GM13976 (cell line): ENCODE measurements around the gene DYNLT2.

Experiments
- DNase-seq: peaks from one replicate; pipeline ENCODE4 v3.0.0; 2012; ENCODE audit warnings: low spot score
- in situ Hi-C: fragments of 300-500 bp; cut with MboI; formaldehyde crosslinking; loops from one replicate; pipeline ENCODE4 v1.12.0; 2022; ENCODE audit warnings: low sequenced_read_pairs, mixed read lengths, inconsistent platforms; ENCODE audit not compliant: unreplicated experiment
- TF ChIP-seq, protein P1 (sequence below): IDR thresholded peaks from 2 replicates; pipeline ENCODE4 v1.5.1; 2012; ENCODE audit warnings: borderline replicate concordance, mild to moderate bottlenecking; ENCODE audit not compliant: insufficient read depth; ENCODE audit errors: extremely low read depth, missing control alignments, control extremely low read depth

DYNLT2 gene

DNA sequence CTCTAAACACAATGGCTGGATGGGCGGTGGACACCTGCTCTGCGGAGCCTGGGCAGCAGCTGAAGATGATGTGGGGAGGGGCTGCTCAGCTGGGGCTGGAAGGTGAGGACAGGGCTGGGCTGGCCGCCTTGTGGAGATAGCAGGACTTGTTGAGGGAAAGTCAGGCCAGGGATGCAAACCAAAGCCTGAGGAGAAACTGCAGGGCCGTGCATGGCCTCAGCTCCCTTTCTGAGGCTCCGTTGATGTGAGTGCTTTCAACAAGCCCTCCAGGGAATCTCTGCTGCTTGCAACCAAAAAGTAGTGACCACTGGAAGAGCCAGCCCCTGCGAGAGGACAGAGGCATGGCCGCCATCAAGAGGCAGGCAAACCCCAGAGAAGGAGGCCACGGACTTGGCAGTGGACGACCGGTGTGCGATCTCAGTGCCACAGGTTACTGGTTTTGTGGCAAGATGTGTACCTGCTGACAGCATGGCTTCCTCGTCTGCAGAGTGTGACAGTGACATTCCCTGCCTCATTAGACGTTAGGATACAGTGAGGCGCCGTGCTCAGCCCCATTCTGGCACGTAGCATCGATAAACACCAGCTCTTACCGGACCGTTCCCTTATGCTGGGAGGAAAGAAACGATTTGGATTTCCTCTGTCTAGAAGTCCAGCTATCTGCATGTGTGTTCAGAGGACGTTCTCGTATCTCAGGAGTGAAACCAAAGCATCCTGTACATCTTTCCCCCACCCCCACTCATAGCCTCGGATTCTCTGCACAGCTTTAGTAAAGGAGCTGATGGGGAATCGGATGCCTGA is 38.0 kb upstream of the DYNLT2 start:
- TF ChIP-seq, protein P1, sequence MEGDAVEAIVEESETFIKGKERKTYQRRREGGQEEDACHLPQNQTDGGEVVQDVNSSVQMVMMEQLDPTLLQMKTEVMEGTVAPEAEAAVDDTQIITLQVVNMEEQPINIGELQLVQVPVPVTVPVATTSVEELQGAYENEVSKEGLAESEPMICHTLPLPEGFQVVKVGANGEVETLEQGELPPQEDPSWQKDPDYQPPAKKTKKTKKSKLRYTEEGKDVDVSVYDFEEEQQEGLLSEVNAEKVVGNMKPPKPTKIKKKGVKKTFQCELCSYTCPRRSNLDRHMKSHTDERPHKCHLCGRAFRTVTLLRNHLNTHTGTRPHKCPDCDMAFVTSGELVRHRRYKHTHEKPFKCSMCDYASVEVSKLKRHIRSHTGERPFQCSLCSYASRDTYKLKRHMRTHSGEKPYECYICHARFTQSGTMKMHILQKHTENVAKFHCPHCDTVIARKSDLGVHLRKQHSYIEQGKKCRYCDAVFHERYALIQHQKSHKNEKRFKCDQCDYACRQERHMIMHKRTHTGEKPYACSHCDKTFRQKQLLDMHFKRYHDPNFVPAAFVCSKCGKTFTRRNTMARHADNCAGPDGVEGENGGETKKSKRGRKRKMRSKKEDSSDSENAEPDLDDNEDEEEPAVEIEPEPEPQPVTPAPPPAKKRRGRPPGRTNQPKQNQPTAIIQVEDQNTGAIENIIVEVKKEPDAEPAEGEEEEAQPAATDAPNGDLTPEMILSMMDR = no peak
- in situ Hi-C loops = no loop called here
- DNase-seq = no peak

DNA sequence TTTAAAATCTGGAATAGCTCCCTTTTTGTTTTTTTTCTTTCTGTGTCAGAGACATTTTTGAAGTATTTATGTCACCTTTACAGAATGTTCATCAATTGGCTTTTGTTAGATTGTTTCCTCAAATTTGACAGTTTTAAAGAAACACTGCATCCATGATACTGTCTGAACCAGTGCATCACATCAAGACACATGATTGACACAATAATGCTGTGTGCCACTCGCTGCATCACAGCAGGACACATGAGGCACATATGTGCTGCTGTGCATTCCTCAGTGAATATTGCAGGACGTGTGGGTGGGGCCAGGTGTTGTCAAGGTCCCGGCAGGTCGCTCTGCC is 37.4 kb upstream of the DYNLT2 start:
- no peak for DNase-seq
- in situ Hi-C loops = no loop called here
- TF ChIP-seq, protein P1 = no peak

DNA sequence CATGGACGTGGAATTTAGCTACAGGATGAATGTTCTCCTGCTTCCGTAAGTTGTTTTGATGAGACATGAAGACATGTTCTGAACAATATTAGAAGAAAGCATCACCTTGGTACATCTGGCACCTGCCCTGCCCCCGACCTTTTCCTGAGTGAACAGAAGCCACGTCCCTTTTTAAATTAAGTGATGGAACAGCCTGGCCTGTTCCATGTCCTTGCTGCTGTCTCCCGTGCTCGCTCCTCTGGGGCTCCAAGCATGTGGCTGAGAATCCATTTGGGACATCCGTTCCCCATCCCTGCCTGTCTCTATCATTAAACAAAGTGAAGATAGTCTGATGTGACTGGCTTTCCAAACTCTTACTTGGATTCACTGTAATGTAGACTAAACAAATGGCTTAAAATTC is 36.4 kb upstream of the DYNLT2 start:
- in situ Hi-C loops = no loop called here
- TF ChIP-seq, protein P1 = no peak
- DNase-seq = no peak

DNA sequence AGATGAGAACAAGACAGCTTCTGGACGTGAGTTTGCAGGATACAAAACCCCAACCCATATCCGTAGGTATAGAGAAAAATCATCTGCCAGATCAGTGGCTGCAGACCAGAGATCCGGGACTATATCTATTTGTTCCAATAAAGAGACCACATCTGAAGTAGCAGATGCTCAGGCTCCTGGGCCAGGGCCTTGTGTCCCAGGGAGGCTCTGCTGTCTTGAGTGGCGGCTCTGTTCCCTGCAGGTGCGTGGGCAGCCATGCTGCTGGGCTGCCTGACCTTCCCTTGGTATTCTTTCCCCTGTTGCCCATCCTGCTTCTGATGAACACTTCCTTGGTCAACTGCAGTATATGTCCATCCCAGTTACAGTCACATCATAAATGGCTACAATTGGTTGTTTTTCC is 35.0 kb upstream of the DYNLT2 start:
- TF ChIP-seq, protein P1 = no peak
- in situ Hi-C loops = no loop called here
- no peak for DNase-seq

DNA sequence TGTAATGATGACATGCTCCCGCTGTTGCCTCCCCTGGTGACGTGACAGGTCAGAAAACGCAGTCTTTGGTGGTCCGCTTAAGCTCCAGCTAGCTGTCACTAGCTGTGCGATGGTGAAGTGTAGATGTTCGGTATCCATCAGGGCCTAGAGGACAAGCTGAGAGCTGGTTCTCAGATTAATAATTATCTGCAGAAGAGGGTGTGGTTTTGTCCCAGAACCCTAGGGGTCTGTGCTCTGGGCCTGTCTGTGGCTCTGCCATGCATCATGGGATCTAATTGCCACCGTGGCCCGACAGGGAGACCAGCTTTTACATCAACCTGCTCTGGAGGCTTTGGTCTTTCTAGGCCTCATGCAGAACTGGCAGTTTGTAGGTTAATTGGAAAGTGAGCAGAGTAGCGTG is 34.2 kb upstream of the DYNLT2 start:
- no peak for DNase-seq
- in situ Hi-C loops = no loop called here
- TF ChIP-seq, protein P1 = no peak

DNA sequence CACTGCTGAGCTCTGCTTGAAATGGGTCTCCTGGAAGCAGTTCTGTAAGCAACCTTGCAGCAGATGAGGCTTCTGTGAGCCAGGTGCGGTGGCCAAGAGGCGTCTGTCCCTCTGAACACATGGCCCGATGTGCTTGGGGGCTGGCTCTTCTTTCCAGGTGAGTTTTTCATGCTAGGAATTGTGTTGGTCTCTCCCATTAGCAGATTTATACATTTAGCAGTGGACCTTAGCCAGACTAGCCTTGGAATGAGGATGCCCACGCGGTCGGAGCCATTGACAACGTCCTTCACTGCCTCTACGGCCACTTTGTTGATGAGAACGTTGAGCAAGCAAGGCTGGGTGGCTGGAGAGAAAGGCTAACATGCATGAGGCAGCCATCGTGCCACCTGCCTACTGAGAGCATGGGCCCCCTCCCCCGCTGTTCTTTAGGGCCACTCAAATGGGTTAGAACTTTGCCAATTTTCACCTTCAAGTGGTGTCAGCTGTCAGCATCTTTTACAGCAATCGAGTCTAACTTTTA is 33.5 kb upstream of the DYNLT2 start:
- no peak for DNase-seq
- TF ChIP-seq, protein P1 = no peak
- in situ Hi-C loops = no loop called here
